HepG2 (cell line): Measurements from ENCODE around the gene METAP1D. TPM values are rescaled to one million over a fixed set of nuclear protein-coding genes. Genes with fewer than 3 reads are reported as not detected.

Experiments
- FIP1L1 ChIP-seq: fragments of 200-400 bp; formaldehyde crosslinking; IDR thresholded peaks from 2 replicates; pipeline ENCODE4 v1.6.1; 2018; ENCODE audit warnings: low read depth, mild to moderate bottlenecking, low read length, moderate library complexity, borderline replicate concordance; ENCODE audit not compliant: insufficient read depth
- FOXM1 ChIP-seq: sonication (generic); formaldehyde crosslinking; IDR thresholded peaks from 2 replicates; pipeline ENCODE4 v1.5.0; 2020; ENCODE audit warnings: missing genetic modification reagents
- HOXA9 ChIP-seq: sonication (generic); formaldehyde crosslinking; IDR thresholded peaks from 2 replicates; pipeline ENCODE4 v1.8.1; 2022; ENCODE audit warnings: missing genetic modification reagents, mild to moderate bottlenecking, moderate library complexity, borderline replicate concordance
- PBX2 ChIP-seq: IDR thresholded peaks from 2 replicates; pipeline ENCODE4 v1.6.1; 2016; ENCODE audit warnings: control low read depth
- RFX1 ChIP-seq: fragments of 450-650 bp; IDR thresholded peaks from 2 replicates; pipeline ENCODE4 v1.6.1; 2017
- ZC3H4 ChIP-seq: sonication (generic); formaldehyde crosslinking; IDR thresholded peaks from 2 replicates; pipeline ENCODE4 v1.4.0; 2020; ENCODE audit warnings: missing genetic modification reagents, borderline replicate concordance
- ZNF256 ChIP-seq: sonication (generic); formaldehyde crosslinking; conservative IDR thresholded peaks from 2 replicates; pipeline ENCODE4 v1.4.0; 2020; ENCODE audit warnings: missing genetic modification reagents
- ZNF747 ChIP-seq: sonication (generic); formaldehyde crosslinking; IDR thresholded peaks from 2 replicates; pipeline ENCODE4 v1.8.1; 2023; ENCODE audit warnings: missing genetic modification reagents, mild to moderate bottlenecking, borderline replicate concordance
- ZNF841 ChIP-seq: sonication (generic); formaldehyde crosslinking; IDR thresholded peaks from 2 replicates; pipeline ENCODE4 v1.8.1; 2023; ENCODE audit warnings: missing genetic modification reagents, borderline replicate concordance
- ZNF878 ChIP-seq: sonication (generic); formaldehyde crosslinking; IDR thresholded peaks from 2 replicates; pipeline ENCODE4 v1.8.1; 2023; ENCODE audit warnings: mild to moderate bottlenecking, missing genetic modification reagents, moderate library complexity
- ZSCAN30 ChIP-seq: sonication (generic); formaldehyde crosslinking; IDR thresholded peaks from 2 replicates; pipeline ENCODE4 v1.5.0; 2020; ENCODE audit warnings: mild to moderate bottlenecking, missing genetic modification reagents
- polyA plus RNA-seq, 8 experiments: library from polyadenylated mRNA; depleted of rRNA in 3 of 8; stranded (reverse) in 7 of 8; unstranded in 1 of 8; fragments of >200 nt; fragmentation: Illumina TruSeq in 4 of 8; extraction: Trizol in 4 of 8; gene quantifications; 2 replicates each; pipeline versions ENCODE4 v1.2.1 to v1.2.3, GENCODE V29; 2011 to 2016; ENCODE audit warnings: low read depth in 4 of 8, missing spikeins in 1 of 8, mixed read lengths in 1 of 8; ENCODE audit not compliant: insufficient read depth in 1 of 8
- total RNA-seq, 5 experiments: library from RNA; depleted of rRNA; stranded (reverse); fragments of >200 nt; fragmentation: Illumina TruSeq; extraction: Trizol; gene quantifications; 2 replicates each; pipeline ENCODE4 v1.2.3, GENCODE V29; 2016; ENCODE audit warnings: low read depth in 1 of 5
- TF ChIP-seq, protein P1 (sequence below): sonication (generic); formaldehyde crosslinking; IDR thresholded peaks from 2 replicates; pipeline ENCODE4 v1.4.0; 2020; ENCODE audit warnings: missing genetic modification reagents, borderline replicate concordance
- TF ChIP-seq, protein P2 (sequence below): IDR thresholded peaks from 2 replicates; pipeline ENCODE4 v1.6.1; 2016; ENCODE audit warnings: mild to moderate bottlenecking

The METAP1D gene
- total and polyA plus RNA-seq, 2 of the 13 experiments (the other 11 are each of a cell fraction or from before 2014, with no cell fraction given): 14.7 to 21.6 TPM

- TF ChIP-seq FOXM1 (CRISPR knock-in tag): no peak
- TF ChIP-seq, protein P1, sequence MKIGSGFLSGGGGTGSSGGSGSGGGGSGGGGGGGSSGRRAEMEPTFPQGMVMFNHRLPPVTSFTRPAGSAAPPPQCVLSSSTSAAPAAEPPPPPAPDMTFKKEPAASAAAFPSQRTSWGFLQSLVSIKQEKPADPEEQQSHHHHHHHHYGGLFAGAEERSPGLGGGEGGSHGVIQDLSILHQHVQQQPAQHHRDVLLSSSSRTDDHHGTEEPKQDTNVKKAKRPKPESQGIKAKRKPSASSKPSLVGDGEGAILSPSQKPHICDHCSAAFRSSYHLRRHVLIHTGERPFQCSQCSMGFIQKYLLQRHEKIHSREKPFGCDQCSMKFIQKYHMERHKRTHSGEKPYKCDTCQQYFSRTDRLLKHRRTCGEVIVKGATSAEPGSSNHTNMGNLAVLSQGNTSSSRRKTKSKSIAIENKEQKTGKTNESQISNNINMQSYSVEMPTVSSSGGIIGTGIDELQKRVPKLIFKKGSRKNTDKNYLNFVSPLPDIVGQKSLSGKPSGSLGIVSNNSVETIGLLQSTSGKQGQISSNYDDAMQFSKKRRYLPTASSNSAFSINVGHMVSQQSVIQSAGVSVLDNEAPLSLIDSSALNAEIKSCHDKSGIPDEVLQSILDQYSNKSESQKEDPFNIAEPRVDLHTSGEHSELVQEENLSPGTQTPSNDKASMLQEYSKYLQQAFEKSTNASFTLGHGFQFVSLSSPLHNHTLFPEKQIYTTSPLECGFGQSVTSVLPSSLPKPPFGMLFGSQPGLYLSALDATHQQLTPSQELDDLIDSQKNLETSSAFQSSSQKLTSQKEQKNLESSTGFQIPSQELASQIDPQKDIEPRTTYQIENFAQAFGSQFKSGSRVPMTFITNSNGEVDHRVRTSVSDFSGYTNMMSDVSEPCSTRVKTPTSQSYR: no peak
- TF ChIP-seq FIP1L1: no peak
- TF ChIP-seq ZNF841 (CRISPR knock-in tag): no peak
- TF ChIP-seq ZNF878 (CRISPR knock-in tag): no peak
- no peak for TF ChIP-seq ZNF747 (CRISPR knock-in tag)
- no peak for TF ChIP-seq ZNF256
- TF ChIP-seq ZSCAN30 (CRISPR knock-in tag): no peak
- TF ChIP-seq, protein P2, sequence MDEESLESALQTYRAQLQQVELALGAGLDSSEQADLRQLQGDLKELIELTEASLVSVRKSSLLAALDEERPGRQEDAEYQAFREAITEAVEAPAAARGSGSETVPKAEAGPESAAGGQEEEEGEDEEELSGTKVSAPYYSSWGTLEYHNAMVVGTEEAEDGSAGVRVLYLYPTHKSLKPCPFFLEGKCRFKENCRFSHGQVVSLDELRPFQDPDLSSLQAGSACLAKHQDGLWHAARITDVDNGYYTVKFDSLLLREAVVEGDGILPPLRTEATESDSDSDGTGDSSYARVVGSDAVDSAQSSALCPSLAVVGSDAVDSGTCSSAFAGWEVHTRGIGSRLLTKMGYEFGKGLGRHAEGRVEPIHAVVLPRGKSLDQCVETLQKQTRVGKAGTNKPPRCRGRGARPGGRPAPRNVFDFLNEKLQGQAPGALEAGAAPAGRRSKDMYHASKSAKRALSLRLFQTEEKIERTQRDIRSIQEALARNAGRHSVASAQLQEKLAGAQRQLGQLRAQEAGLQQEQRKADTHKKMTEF (CRISPR knock-in tag): peak; percentile 29; the same call in 1 of the 2 replicates
- TF ChIP-seq RFX1: peak; percentile 20; the same call in 1 of the 2 replicates
- no peak for TF ChIP-seq ZC3H4
- no peak for TF ChIP-seq PBX2 (CRISPR knock-in tag)
- no peak for TF ChIP-seq HOXA9
- TF ChIP-seq, all 625 proteins: peak for 7
These were observed 47.3 kb downstream of the METAP1D start (continued) for GRCh38 chr2:172046866-172047565.
